Measurements from ENCODE around the gene EPHB2.

Gene EPHB2

GRCh38 chr1:22800629-22801028 is 90.0 kb downstream of the EPHB2 start:
- Histone ChIP-seq H3K9me2 (replicated peaks; ENCODE audit: insufficient read depth, low read length) (no peaks in the 10 kb centered on the region), H3K4me1 (ENCODE audit: low read length) (no peaks in the 10 kb centered on the region), H3K79me2 (ENCODE audit: low read length) (no peaks in the 10 kb centered on the region), H3K27ac (ENCODE audit: low read length) (no peak overlapping the region), H3K4me2 (ENCODE audit: low read depth, low read length) (no peak overlapping the region), H3K4me3 (ENCODE audit: low read length) (no peak overlapping the region), H3K27me3 (replicated peaks; ENCODE audit: insufficient read depth, low read length) (peaks cover 91% of the 10 kb centered on the region), H3F3A (ENCODE audit: insufficient read depth, low read length) (no peaks in the 10 kb centered on the region), H4K20me1 (ENCODE audit: insufficient read depth, low read length) (no peaks in the 10 kb centered on the region), H3K36me3 (replicated peaks; ENCODE audit: insufficient read depth, low read length) (no peaks in the 10 kb centered on the region), H3K9me3 (replicated peaks; ENCODE audit: insufficient read depth, low read length) (no peaks in the 10 kb centered on the region), H3K9ac (ENCODE audit: low read length) (no peak overlapping the region), H2AFZ (ENCODE audit: low read length) (no peak overlapping the region)
- no peak for DNase-seq
- TF ChIP-seq CTCF (IDR thresholded peaks at IDR 0.05; ENCODE audit: low read length) (no peak), EZH2phosphoT487 (IDR thresholded peaks at IDR 0.05; ENCODE audit: low read length) (no peak)

- Histone ChIP-seq H3K9me3 (replicated peaks; ENCODE audit: insufficient read depth, low read length) (no peaks in the 10 kb centered on the region), H3K4me3 (ENCODE audit: low read length) (no peak overlapping the region), H4K20me1 (ENCODE audit: insufficient read depth, low read length) (no peaks in the 10 kb centered on the region), H3K79me2 (ENCODE audit: low read length) (no peaks in the 10 kb centered on the region), H3K36me3 (replicated peaks; ENCODE audit: insufficient read depth, low read length) (no peaks in the 10 kb centered on the region), H3K9ac (ENCODE audit: low read length) (no peak overlapping the region), H3K27ac (ENCODE audit: low read length) (no peak overlapping the region), H2AFZ (ENCODE audit: low read length) (no peak overlapping the region), H3K9me2 (replicated peaks; ENCODE audit: insufficient read depth, low read length) (no peaks in the 10 kb centered on the region), H3K4me1 (ENCODE audit: low read length) (no peaks in the 10 kb centered on the region), H3F3A (ENCODE audit: insufficient read depth, low read length) (no peaks in the 10 kb centered on the region), H3K27me3 (replicated peaks; ENCODE audit: insufficient read depth, low read length) (peaks cover 91% of the 10 kb centered on the region), H3K4me2 (ENCODE audit: low read depth, low read length) (no peak overlapping the region)
- no peak for TF ChIP-seq EZH2phosphoT487 (IDR thresholded peaks at IDR 0.05; ENCODE audit: low read length)
- no peak for TF ChIP-seq EZH2 (optimal IDR thresholded peaks at IDR 0.05; ENCODE audit: low read depth, low read length)
- TF ChIP-seq CTCF (IDR thresholded peaks at IDR 0.05; ENCODE audit: low read length) = no peak
- no peak for DNase-seq
Observed at GRCh38 chr1:22801347-22801746, 90.7 kb downstream of the EPHB2 start.

GRCh38 chr1:22801761-22802160 is 91.1 kb downstream of the EPHB2 start:
- Histone ChIP-seq H4K20me1 (ENCODE audit: insufficient read depth, low read length) (no peaks in the 10 kb centered on the region), H3K36me3 (replicated peaks; ENCODE audit: insufficient read depth, low read length) (no peaks in the 10 kb centered on the region), H3K4me1 (ENCODE audit: low read length) (no peaks in the 10 kb centered on the region), H2AFZ (ENCODE audit: low read length) (no peak overlapping the region), H3K9ac (ENCODE audit: low read length) (no peak overlapping the region), H3F3A (ENCODE audit: insufficient read depth, low read length) (no peaks in the 10 kb centered on the region), H3K79me2 (ENCODE audit: low read length) (no peaks in the 10 kb centered on the region), H3K27ac (ENCODE audit: low read length) (no peak overlapping the region), H3K27me3 (replicated peaks; ENCODE audit: insufficient read depth, low read length) (peaks cover 91% of the 10 kb centered on the region), H3K4me2 (ENCODE audit: low read depth, low read length) (no peak overlapping the region), H3K9me2 (replicated peaks; ENCODE audit: insufficient read depth, low read length) (no peaks in the 10 kb centered on the region), H3K9me3 (replicated peaks; ENCODE audit: insufficient read depth, low read length) (no peaks in the 10 kb centered on the region), H3K4me3 (ENCODE audit: low read length) (no peak overlapping the region)
- TF ChIP-seq EZH2phosphoT487 (IDR thresholded peaks at IDR 0.05; ENCODE audit: low read length) = no peak
- no peak for TF ChIP-seq CTCF (IDR thresholded peaks at IDR 0.05; ENCODE audit: low read length)
- TF ChIP-seq EZH2 (optimal IDR thresholded peaks at IDR 0.05; ENCODE audit: low read depth, low read length) = no peak
- DNase-seq = no peak

Data from MM.1S (cell line).